Esophagus squamous epithelium (tissue), 4 donors: ENCODE data around the gene FCN1.

Experiments used
- CTCF ChIP-seq, 6 experiments: fragments of 450-650 bp in 4 of 6; fragments of 200-600 bp in 2 of 6; sonication (generic) in 2 of 6; IDR thresholded peaks; one replicate each; pipeline ENCODE4 v1.5.1; 2016 to 2019; ENCODE audit warnings: antibody characterized with exemption in 6 of 6, mild to moderate bottlenecking in 4 of 6, moderate library complexity in 4 of 6
- POLR2A ChIP-seq, 4 donors: fragments of 450-650 bp; IDR thresholded peaks; one replicate each; pipeline ENCODE4 v1.6.1; 2017; ENCODE audit warnings: antibody characterized with exemption in 4 of 4, mild to moderate bottlenecking in 4 of 4, moderate library complexity in 3 of 4

GRCh38 chr9:134895908-134896833 lies 21.5 kb downstream of the FCN1 start:
- TF ChIP-seq CTCF (IDR thresholded peaks at IDR 0.05): no peak
- no peak for TF ChIP-seq POLR2A (IDR thresholded peaks at IDR 0.05)
